HEK293 (cell line): ENCODE data around the gene ATRAID.
A peak's percentile ranks its signal among the peaks of the same experiment; 100 is the strongest.

Experiments
- CTCF ChIA-PET: fragments of 350-600 bp; formaldehyde crosslinking; extraction: SDS; loops from one replicate; lab custom pipeline; 2021; ENCODE audit warnings: antibody characterized with exemption; lab: Yijun Ruan, JAX
- POLR2A ChIA-PET: fragments of 300-600 bp; formaldehyde crosslinking; extraction: SDS; loops from one replicate; lab custom pipeline; 2020; ENCODE audit warnings: antibody characterized with exemption, inconsistent platforms; lab: Yijun Ruan, JAX
- H3K27ac ChIP-seq: fragments of 200-500 bp; sonication (Bioruptor generic); 2 replicates; pipeline ENCODE4 v1.5.1; 2014; ENCODE audit warnings: low read depth, low read length, control low read depth, inconsistent platforms; ENCODE audit errors: extremely low read depth
- H3K36me3 ChIP-seq, 2 experiments: fragments of 200-500 bp in 1 of 2; sonication (Bioruptor generic) in 1 of 2; 1 replicate in 1 of 2; 2 replicates in 1 of 2; pipeline ENCODE4 v1.5.1; 2014 to 2017; ENCODE audit warnings: inconsistent platforms in 2 of 2, low read length in 2 of 2; ENCODE audit not compliant: control insufficient read depth in 2 of 2, insufficient read depth in 1 of 2
- H3K4me1 ChIP-seq: fragments of 200-500 bp; sonication (Bioruptor generic); 2 replicates; pipeline ENCODE4 v1.5.1; 2014; ENCODE audit warnings: mild to moderate bottlenecking, low read length, inconsistent platforms; ENCODE audit not compliant: control insufficient read depth, insufficient read depth
- H3K4me3 ChIP-seq: 2 replicates; pipeline ENCODE4 v1.5.1; 2011; ENCODE audit warnings: low read depth, mild to moderate bottlenecking, control low read depth, low read length, moderate library complexity
- H3K9me3 ChIP-seq: fragments of 200-500 bp; sonication (Bioruptor generic); 2 replicates; pipeline ENCODE4 v1.5.1; 2014; ENCODE audit warnings: low read depth, low read length, inconsistent platforms; ENCODE audit not compliant: control insufficient read depth, insufficient read depth
- BCL11B ChIP-seq: fragments of 450-650 bp; formaldehyde crosslinking; IDR thresholded peaks from 2 replicates; pipeline ENCODE4 v1.5.1; 2016; ENCODE audit warnings: low read depth, missing biosample characterization, missing genetic modification characterization
- HOXA7 ChIP-seq: sonication (generic); formaldehyde crosslinking; IDR thresholded peaks from 2 replicates; pipeline ENCODE4 v1.8.1; 2022; ENCODE audit warnings: missing genetic modification reagents, borderline replicate concordance
- INSM2 ChIP-seq: fragments of 450-650 bp; formaldehyde crosslinking; IDR thresholded peaks from 2 replicates; pipeline ENCODE4 v1.5.1; 2016; ENCODE audit warnings: missing biosample characterization, missing genetic modification characterization
- KLF10 ChIP-seq: fragments of 450-650 bp; IDR thresholded peaks from 2 replicates; pipeline ENCODE4 v1.5.1; 2018; ENCODE audit warnings: missing biosample characterization, mild to moderate bottlenecking, missing genetic modification characterization
- KLF9 ChIP-seq: fragments of 450-650 bp; formaldehyde crosslinking; IDR thresholded peaks from 2 replicates; pipeline ENCODE4 v1.5.1; 2016; ENCODE audit warnings: missing biosample characterization, missing genetic modification characterization, low read depth
- MZF1 ChIP-seq: fragments of 450-650 bp; formaldehyde crosslinking; IDR thresholded peaks from 2 replicates; pipeline ENCODE4 v1.5.1; 2017; ENCODE audit warnings: missing biosample characterization, missing genetic modification characterization, borderline replicate concordance
- TSHZ1 ChIP-seq: fragments of 450-650 bp; formaldehyde crosslinking; IDR thresholded peaks from 2 replicates; pipeline ENCODE4 v1.5.1; 2016; ENCODE audit warnings: missing biosample characterization, missing genetic modification characterization, borderline replicate concordance
- ZIC2 ChIP-seq: fragments of 450-650 bp; formaldehyde crosslinking; IDR thresholded peaks from 2 replicates; pipeline ENCODE4 v1.5.1; 2016; ENCODE audit warnings: missing biosample characterization, missing genetic modification characterization
- ZNF112 ChIP-seq: fragments of 450-650 bp; formaldehyde crosslinking; IDR thresholded peaks from 2 replicates; pipeline ENCODE4 v1.5.0; 2017; ENCODE audit warnings: missing biosample characterization, missing genetic modification characterization
- ZNF274 ChIP-seq, 2 experiments: fragments of 200-500 bp in 1 of 2; fragments of 450-650 bp in 1 of 2; sonication (Bioruptor generic) in 1 of 2; formaldehyde crosslinking in 1 of 2; IDR thresholded peaks; 2 replicates each; pipeline versions ENCODE4 v1.5.1 to v1.6.1; 2014 to 2016; ENCODE audit warnings: borderline replicate concordance in 1 of 2, inconsistent platforms in 1 of 2, low read length in 1 of 2, missing biosample characterization in 1 of 2, missing genetic modification characterization in 1 of 2
- ZNF501 ChIP-seq: fragments of 450-650 bp; formaldehyde crosslinking; IDR thresholded peaks from 2 replicates; pipeline ENCODE4 v1.5.1; 2016; ENCODE audit warnings: missing biosample characterization, missing genetic modification characterization
- ZNF518A ChIP-seq: fragments of 450-650 bp; formaldehyde crosslinking; conservative IDR thresholded peaks from 2 replicates; pipeline ENCODE4 v1.5.1; 2016; ENCODE audit warnings: low read depth, missing biosample characterization, missing genetic modification characterization
- ZNF544 ChIP-seq: fragments of 450-650 bp; formaldehyde crosslinking; IDR thresholded peaks from 2 replicates; pipeline ENCODE4 v1.5.0; 2017; ENCODE audit warnings: missing biosample characterization, missing genetic modification characterization
- ZNF549 ChIP-seq: fragments of 450-650 bp; IDR thresholded peaks from 2 replicates; pipeline ENCODE4 v1.5.1; 2018; ENCODE audit warnings: missing biosample characterization, missing genetic modification characterization, mild to moderate bottlenecking, inconsistent platforms, moderate library complexity
- ZNF571 ChIP-seq: fragments of 450-650 bp; formaldehyde crosslinking; IDR thresholded peaks from 2 replicates; pipeline ENCODE4 v1.5.0; 2017; ENCODE audit warnings: missing biosample characterization, missing genetic modification characterization
- ZNF645 ChIP-seq: fragments of 450-650 bp; formaldehyde crosslinking; IDR thresholded peaks from 2 replicates; pipeline ENCODE4; 2016; ENCODE audit warnings: missing biosample characterization, missing genetic modification characterization
- ZNF654 ChIP-seq: fragments of 450-650 bp; formaldehyde crosslinking; IDR thresholded peaks from 2 replicates; pipeline ENCODE4 v1.5.1; 2016; ENCODE audit warnings: low read depth, missing biosample characterization, missing genetic modification characterization
- ZNF701 ChIP-seq: fragments of 450-650 bp; formaldehyde crosslinking; IDR thresholded peaks from 2 replicates; pipeline ENCODE4 v1.5.1; 2016; ENCODE audit warnings: missing biosample characterization, missing genetic modification characterization

ATRAID gene

GRCh38 chr2:27261241-27261925 is 49.5 kb downstream of the ATRAID start (continued):
- TF ChIP-seq MZF1 (tag by site-specific recombination) (no peak), ZNF501 (tag by site-specific recombination) (no peak), ZIC2 (tag by site-specific recombination) (no peak)
- TF ChIP-seq, all 188 proteins: peak for 6

- Histone ChIP-seq H3K27ac (peak overlapping the region; percentile 60; the same call in 1 of the 2 replicates), H3K36me3 (peaks cover 0 to 11% of the 10 kb centered on the region in 2 experiments; a peak in 1 of 3 replicates), H3K9me3 (no peaks in the 10 kb centered on the region), H3K4me1 (peaks cover 9% of the 10 kb centered on the region), H3K4me3 (peak overlapping the region; percentile 6)
- ChIA-PET CTCF (interaction anchor here (1.1 to 6.2 kb wide), 2 partner anchors 11 to 19 kb away, joined by 3 to 96 read pairs; partner anchors contain the start of gene TRIM54), POLR2A (no interaction called here)
- no peak for TF ChIP-seq BCL11B (tag by site-specific recombination)
- no peak for TF ChIP-seq ZNF645
- no peak for TF ChIP-seq ZNF571 (tag by site-specific recombination)
- TF ChIP-seq ZNF274 (IDR thresholded peaks at IDR 0.05; ENCODE audit: low read length): no peak
- TF ChIP-seq ZNF274 (tag by site-specific recombination; IDR thresholded peaks at IDR 0.05; ENCODE audit: borderline replicate concordance): no peak
- TF ChIP-seq HOXA7 (CRISPR knock-in tag): no peak
- no peak for TF ChIP-seq KLF9 (tag by site-specific recombination)
- TF ChIP-seq ZNF701 (tag by site-specific recombination): no peak
- TF ChIP-seq KLF10 (tag by site-specific recombination): no peak
- TF ChIP-seq ZNF544 (tag by site-specific recombination): no peak
- no peak for TF ChIP-seq TSHZ1
- TF ChIP-seq ZNF518A (tag by site-specific recombination): no peak
- no peak for TF ChIP-seq INSM2 (tag by site-specific recombination)
- TF ChIP-seq ZNF654 (tag by site-specific recombination): no peak
- no peak for TF ChIP-seq ZNF549 (tag by site-specific recombination)
- no peak for TF ChIP-seq ZNF112 (tag by site-specific recombination)
These were observed 50.1 kb downstream of the ATRAID start for GRCh38 chr2:27261926-27262298.
